Measurements from ENCODE around the gene PCIF1. TPM values are rescaled to one million over a fixed set of nuclear protein-coding genes. Genes with fewer than 3 reads are reported as not detected.
A peak's percentile ranks its signal among the peaks of the same experiment; 100 is the strongest.

PCIF1 gene
- total and polyA plus RNA-seq, 9 of the 15 experiments (the other 6 are each of a cell fraction or from before 2014, with no cell fraction given), result 5.8 to 29.4 (median 11.3) TPM

DNA sequence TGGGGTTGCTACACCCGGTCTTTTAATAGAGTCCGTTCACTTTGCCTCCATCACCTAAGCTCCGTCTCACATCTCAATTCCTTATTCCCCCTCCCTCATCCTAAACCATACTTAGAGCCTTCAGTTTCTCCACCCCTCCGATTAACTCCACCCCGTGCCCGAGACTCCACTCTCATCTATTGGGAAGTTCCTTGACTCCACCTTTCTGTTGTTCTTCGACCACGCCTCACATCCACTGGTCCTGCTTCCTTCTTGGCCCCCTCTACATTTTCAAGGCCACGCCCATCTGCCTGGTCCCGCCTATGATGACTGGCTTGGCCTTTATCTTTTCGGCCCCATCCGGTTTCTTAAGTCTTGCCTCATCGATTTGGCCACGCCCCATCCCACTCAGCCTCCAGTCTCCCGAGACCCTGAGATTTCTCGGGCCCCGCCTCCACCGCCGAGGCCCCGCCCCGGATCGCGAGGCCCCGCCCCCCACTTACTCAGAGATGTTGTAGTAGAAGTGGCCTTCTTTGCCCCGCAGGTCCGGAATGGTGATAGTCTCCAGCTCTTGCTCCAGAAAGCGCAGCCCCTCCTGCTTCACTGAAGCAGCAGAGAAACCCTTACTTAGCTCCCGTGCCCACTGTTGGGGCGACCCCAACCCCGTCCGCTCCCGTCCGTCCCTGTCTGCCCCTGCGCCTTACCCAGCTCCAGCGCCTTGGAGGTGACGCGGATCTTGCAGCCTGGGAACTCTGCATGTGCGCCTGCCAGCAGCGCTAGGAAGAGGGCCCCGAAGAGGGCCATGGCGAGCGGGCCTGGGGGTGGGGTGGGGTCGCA, 23.6 kb upstream of the PCIF1 start (continued):
- TF ChIP-seq CHD1 (IDR thresholded peaks at IDR 0.05; ENCODE audit: low read length) (no peak), KDM2B (CRISPR knock-in tag; IDR thresholded peaks at IDR 0.05) (no peak), HMGN3 (IDR thresholded peaks at IDR 0.05; ENCODE audit: borderline replicate concordance, extremely low read depth, insufficient read length, low read depth, low read length) (peak; percentile 15), PPARD (CRISPR knock-in tag; IDR thresholded peaks at IDR 0.05) (no peak), MTA1 (IDR thresholded peaks at IDR 0.05; ENCODE audit: borderline replicate concordance) (no peak), BRF1 (IDR thresholded peaks at IDR 0.05; ENCODE audit: borderline replicate concordance, extremely low read depth, insufficient read length) (no peak), CBFB (CRISPR knock-in tag; IDR thresholded peaks at IDR 0.05) (no peak), POLR3G (IDR thresholded peaks at IDR 0.05; ENCODE audit: extremely low read depth, insufficient read length, insufficient replicate concordance) (no peak), TCF3 (CRISPR knock-in tag; IDR thresholded peaks at IDR 0.05) (peak; percentile 39; the same call in 1 of the 2 replicates), ZNF175 (CRISPR knock-in tag; IDR thresholded peaks at IDR 0.05; ENCODE audit: low read depth) (no peak), EZH2 (IDR thresholded peaks at IDR 0.05; ENCODE audit: borderline replicate concordance, low read depth, low read length) (no peak)
- TF ChIP-seq, protein P1, sequence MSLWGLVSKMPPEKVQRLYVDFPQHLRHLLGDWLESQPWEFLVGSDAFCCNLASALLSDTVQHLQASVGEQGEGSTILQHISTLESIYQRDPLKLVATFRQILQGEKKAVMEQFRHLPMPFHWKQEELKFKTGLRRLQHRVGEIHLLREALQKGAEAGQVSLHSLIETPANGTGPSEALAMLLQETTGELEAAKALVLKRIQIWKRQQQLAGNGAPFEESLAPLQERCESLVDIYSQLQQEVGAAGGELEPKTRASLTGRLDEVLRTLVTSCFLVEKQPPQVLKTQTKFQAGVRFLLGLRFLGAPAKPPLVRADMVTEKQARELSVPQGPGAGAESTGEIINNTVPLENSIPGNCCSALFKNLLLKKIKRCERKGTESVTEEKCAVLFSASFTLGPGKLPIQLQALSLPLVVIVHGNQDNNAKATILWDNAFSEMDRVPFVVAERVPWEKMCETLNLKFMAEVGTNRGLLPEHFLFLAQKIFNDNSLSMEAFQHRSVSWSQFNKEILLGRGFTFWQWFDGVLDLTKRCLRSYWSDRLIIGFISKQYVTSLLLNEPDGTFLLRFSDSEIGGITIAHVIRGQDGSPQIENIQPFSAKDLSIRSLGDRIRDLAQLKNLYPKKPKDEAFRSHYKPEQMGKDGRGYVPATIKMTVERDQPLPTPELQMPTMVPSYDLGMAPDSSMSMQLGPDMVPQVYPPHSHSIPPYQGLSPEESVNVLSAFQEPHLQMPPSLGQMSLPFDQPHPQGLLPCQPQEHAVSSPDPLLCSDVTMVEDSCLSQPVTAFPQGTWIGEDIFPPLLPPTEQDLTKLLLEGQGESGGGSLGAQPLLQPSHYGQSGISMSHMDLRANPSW (CRISPR knock-in tag; IDR thresholded peaks at IDR 0.05), result no peak
- TF ChIP-seq, protein P2, sequence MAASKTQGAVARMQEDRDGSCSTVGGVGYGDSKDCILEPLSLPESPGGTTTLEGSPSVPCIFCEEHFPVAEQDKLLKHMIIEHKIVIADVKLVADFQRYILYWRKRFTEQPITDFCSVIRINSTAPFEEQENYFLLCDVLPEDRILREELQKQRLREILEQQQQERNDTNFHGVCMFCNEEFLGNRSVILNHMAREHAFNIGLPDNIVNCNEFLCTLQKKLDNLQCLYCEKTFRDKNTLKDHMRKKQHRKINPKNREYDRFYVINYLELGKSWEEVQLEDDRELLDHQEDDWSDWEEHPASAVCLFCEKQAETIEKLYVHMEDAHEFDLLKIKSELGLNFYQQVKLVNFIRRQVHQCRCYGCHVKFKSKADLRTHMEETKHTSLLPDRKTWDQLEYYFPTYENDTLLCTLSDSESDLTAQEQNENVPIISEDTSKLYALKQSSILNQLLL (CRISPR knock-in tag; IDR thresholded peaks at IDR 0.05; ENCODE audit: borderline replicate concordance), result no peak
- TF ChIP-seq, protein P3, sequence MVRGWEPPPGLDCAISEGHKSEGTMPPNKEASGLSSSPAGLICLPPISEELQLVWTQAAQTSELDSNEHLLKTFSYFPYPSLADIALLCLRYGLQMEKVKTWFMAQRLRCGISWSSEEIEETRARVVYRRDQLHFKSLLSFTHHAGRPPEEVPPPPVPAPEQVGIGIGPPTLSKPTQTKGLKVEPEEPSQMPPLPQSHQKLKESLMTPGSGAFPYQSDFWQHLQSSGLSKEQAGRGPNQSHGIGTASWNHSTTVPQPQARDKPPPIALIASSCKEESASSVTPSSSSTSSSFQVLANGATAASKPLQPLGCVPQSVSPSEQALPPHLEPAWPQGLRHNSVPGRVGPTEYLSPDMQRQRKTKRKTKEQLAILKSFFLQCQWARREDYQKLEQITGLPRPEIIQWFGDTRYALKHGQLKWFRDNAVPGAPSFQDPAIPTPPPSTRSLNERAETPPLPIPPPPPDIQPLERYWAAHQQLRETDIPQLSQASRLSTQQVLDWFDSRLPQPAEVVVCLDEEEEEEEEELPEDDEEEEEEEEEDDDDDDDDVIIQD (CRISPR knock-in tag; IDR thresholded peaks at IDR 0.05), result no peak
- TF ChIP-seq, protein P4, sequence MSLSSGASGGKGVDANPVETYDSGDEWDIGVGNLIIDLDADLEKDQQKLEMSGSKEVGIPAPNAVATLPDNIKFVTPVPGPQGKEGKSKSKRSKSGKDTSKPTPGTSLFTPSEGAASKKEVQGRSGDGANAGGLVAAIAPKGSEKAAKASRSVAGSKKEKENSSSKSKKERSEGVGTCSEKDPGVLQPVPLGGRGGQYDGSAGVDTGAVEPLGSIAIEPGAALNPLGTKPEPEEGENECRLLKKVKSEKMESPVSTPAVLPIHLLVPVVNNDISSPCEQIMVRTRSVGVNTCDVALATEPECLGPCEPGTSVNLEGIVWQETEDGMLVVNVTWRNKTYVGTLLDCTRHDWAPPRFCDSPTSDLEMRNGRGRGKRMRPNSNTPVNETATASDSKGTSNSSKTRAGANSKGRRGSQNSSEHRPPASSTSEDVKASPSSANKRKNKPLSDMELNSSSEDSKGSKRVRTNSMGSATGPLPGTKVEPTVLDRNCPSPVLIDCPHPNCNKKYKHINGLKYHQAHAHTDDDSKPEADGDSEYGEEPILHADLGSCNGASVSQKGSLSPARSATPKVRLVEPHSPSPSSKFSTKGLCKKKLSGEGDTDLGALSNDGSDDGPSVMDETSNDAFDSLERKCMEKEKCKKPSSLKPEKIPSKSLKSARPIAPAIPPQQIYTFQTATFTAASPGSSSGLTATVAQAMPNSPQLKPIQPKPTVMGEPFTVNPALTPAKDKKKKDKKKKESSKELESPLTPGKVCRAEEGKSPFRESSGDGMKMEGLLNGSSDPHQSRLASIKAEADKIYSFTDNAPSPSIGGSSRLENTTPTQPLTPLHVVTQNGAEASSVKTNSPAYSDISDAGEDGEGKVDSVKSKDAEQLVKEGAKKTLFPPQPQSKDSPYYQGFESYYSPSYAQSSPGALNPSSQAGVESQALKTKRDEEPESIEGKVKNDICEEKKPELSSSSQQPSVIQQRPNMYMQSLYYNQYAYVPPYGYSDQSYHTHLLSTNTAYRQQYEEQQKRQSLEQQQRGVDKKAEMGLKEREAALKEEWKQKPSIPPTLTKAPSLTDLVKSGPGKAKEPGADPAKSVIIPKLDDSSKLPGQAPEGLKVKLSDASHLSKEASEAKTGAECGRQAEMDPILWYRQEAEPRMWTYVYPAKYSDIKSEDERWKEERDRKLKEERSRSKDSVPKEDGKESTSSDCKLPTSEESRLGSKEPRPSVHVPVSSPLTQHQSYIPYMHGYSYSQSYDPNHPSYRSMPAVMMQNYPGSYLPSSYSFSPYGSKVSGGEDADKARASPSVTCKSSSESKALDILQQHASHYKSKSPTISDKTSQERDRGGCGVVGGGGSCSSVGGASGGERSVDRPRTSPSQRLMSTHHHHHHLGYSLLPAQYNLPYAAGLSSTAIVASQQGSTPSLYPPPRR (CRISPR knock-in tag; IDR thresholded peaks at IDR 0.05; ENCODE audit: borderline replicate concordance), result no peak

Measured in K562 (cell line).